ENCODE measurements around the gene PTGES2.
A peak's percentile ranks its signal among the peaks of the same experiment; 100 is the strongest.
"Not testable (repeated sequence)": the region's sequence is repeated elsewhere in the genome, so short reads cannot be mapped to it uniquely, and the experiment has no call there.

The PTGES2 gene

GRCh38 chr9:128118472-128118857 lies 9.1 kb downstream of the PTGES2 start:
- no peak for DNase-seq

DNA sequence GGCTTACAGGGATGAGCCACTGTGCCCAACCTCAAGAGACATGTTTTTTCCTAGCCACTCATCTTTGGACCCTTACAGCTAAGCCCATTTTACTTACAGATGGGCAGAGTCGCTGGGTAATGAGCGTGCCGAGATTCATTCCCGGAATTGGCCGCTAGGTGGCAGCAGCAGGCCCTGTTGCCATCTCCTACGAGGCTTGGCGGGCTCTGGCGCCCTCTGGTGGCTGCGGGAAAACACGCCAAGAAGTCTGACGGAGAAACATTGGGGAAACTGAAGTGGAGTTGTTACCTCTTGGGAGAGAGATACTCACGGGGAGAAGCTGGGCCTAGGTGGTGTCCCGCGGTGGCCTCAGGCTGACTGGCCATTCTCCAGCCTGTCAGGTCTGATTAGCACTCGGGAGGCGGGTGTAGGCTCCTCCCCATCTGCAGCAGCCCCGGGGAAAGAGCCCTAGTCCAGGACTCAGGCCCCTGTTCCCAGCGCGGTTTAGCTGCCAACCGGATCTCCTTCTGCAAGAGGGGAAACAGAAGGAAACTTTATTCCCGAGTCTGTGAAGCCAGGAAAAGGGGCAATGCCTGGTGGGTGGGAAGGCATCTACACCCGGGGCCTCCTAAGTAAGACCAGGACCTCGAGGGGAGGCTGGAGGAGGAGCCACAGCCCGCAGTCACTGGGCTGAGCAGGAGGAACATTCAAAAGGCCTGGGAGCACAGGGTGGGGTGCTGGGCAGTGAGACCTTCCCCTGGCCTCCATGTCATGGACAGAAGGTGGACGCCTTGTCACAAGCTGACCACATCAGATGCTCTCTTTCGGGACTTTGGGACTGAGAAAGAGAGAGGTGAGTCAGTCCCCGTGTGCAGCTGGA lies 9.7 kb downstream of the PTGES2 start:
- peak; percentile 23 to 89 for DNase-seq

GRCh38 chr9:128116104-128117083 lies 11.1 kb downstream of the PTGES2 start:
- no peak for DNase-seq

GRCh38 chr9:128115187-128116103 lies 12.1 kb downstream of the PTGES2 start:
- peak; percentile 20 to 56 for DNase-seq

DNA sequence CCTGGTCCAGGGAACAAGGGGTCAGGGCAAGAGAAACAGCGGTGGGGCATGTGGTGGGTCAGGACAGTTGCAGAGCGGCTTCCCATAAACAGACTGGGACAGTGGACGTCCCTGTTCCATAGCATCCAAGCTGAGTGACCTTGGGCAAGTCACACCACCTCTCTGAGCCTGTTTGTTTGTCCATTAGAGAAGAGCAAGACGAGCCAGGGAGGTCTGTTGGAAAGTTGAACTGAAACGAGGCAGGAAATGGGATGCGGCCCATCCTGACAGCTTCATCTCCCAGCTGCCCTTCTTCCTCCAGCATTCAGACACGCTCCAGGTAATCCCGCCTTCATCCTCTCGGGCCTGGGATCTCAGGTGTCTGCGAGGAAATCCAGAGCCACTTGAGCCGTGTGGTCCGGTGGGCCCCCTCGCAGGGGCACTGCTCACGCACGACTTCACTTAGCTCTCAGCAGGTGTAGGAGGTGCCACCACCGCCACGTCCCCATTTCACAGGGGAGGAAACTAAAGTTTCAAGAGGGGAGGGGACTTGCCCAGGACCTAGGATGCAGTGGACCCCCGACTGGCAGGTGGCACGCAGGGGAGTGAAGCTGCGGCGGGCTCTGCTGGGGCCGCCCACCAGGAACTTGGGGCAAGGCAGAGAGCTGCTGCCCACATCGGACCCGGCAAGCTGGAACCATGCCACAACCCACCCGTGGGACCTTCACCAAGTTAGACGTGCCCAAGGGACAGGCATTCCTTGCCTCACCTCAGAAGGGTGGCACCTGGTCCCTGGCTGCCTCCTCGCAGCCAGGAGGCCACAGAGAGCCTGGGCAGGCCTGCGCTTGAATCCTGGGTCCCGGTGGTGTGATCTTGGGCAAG lies 13.0 kb downstream of the PTGES2 start:
- no peak for DNase-seq

GRCh38 chr9:128113526-128114325 lies 13.8 kb downstream of the PTGES2 start:
- DNase-seq = no peak

GRCh38 chr9:128111726-128112125 lies 15.8 kb downstream of the PTGES2 start:
- DNase-seq = not testable (repeated sequence)

DNA sequence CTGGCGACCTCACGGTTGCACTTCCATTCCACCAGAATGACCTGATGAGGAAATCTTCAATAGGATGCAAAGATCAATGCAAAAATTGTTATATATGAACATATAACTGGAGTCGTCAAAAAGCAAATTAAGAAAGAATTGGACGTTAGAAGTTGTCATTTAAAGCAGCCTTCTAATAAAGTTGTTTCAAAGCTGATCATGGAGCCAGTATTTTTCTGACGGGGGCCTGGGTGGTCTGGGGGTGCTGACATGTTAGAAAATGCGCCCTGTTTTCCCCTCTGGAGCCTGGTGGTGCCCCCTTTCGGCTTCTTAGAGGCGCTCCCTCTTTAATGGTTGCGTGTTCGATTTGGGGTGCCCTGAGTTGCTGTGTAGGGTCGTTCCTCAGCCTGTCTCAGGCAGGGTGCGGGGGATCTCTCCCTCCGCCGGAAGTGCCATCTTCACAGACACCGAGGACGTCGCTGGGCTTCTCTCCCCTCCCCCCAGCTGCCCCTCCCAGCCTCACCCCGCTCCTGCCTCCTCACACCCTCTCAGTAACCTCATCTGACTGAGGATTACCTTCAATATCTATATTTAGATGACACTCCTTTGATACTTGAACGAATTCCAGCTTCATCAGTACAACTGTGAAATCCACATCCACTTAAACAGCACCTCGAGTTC lies 18.3 kb downstream of the PTGES2 start:
- no peak for DNase-seq

- no peak for DNase-seq
Measured at GRCh38 chr9:128108269-128109049, 19.1 kb downstream of the PTGES2 start.

- DNase-seq = no peak
Measured at GRCh38 chr9:128107468-128108268, 19.9 kb downstream of the PTGES2 start.

DNA sequence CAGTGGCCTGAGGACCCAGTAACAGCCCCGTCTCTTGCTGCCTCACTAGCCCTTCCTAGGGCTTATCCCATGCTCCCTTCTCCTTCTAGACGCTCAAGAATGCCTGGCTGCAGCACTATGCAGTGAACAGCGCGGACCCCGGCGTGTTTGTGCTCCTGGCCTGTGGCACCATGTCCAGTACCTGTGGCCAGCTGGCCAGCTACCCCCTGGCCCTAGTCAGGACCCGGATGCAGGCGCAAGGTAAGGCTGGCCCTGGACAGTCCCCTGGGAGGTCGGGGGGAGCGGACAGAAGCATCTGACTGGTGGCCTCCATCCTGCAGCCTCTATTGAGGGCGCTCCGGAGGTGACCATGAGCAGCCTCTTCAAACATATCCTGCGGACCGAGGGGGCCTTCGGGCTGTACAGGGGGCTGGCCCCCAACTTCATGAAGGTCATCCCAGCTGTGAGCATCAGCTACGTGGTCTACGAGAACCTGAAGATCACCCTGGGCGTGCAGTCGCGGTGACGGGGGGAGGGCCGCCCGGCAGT lies 20.5 kb downstream of the PTGES2 start:
- no peak for DNase-seq

GRCh38 chr9:128106181-128106939 lies 21.2 kb downstream of the PTGES2 start:
- DNase-seq = no peak

DNA sequence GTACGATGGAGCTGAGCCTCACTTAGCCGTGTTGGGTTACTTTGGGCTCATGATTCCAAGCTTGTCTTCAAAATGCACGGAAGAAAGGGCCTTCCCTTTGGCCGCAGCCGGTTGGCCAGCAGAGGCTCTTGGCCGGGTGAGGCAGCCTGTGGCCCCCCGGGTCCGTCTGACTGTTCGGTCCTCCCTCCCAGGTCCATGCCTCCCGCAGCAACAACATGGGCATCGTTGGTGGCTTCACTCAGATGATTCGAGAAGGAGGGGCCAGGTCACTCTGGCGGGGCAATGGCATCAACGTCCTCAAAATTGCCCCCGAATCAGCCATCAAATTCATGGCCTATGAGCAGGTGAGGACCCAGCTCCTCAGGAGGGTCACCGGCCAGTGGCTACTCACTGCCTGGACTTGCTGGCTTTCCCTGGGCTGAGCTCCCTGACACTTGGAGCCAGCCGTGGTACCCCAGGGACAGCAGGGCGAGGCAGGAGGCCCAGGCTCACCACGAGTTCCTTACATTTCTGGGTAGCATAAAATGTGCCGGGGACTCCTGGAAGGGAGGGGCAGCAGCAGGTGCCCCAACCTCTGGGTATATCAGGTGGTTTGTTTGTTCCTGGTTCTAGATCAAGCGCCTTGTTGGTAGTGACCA lies 21.9 kb downstream of the PTGES2 start:
- no peak for DNase-seq

GRCh38 chr9:128104171-128104618 lies 23.3 kb downstream of the PTGES2 start:
- DNase-seq = peak in 1 of 2 experiments; percentile 21

DNA sequence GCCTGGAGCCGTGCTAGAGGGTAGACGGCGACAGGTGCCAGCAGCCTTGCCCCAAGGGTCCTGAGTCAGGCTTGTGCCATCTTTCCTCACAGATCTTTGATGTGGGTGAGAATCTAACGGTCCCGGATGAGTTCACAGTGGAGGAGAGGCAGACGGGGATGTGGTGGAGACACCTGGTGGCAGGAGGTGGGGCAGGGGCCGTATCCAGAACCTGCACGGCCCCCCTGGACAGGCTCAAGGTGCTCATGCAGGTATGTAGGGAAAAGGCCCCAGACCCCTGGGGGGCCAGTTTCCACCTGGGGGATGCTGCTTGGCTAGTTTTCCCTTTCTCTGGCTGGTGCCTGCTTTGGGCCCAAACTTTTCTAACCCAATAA lies 24.0 kb downstream of the PTGES2 start:
- peak in 1 of 2 experiments; percentile 10 for DNase-seq

- DNase-seq = no peak
Measured at GRCh38 chr9:128102861-128103588, 24.5 kb downstream of the PTGES2 start.

All from NCI-H526 (cell line).